ENCODE results near the gene CCDC83.

Gene CCDC83

GRCh38 chr11:85843929-85844328 is 11.3 kb upstream of the CCDC83 start:
- no peak for TF ChIP-seq ZNF571 (tag by site-specific recombination; IDR thresholded peaks at IDR 0.05)
- CTCF ChIA-PET, result interaction anchor here (0.7 kb wide), 1 partner anchor 11 kb away, joined by 3 read pairs; the partner anchor contains the start of gene CCDC83
- Histone ChIP-seq H3K4me3 (ENCODE audit: low read depth, low read length) (no peak overlapping the region), H3K9me3 (ENCODE audit: control insufficient read depth, insufficient read depth, low read depth, low read length) (no peaks in the 10 kb centered on the region), H3K27ac (ENCODE audit: extremely low read depth, low read depth, low read length) (no peak overlapping the region), H3K4me1 (ENCODE audit: control insufficient read depth, insufficient read depth, low read length) (no peaks in the 10 kb centered on the region), H3K36me3 (ENCODE audit: control insufficient read depth in 2 of 2, insufficient read depth in 1 of 2, low read length in 2 of 2) (no peaks in the 10 kb centered on the region)
- POLR2A ChIA-PET, result no interaction called here

GRCh38 chr11:85844439-85845123 is 10.6 kb upstream of the CCDC83 start:
- Histone ChIP-seq H3K27ac (ENCODE audit: extremely low read depth, low read depth, low read length) (no peak overlapping the region), H3K4me1 (ENCODE audit: control insufficient read depth, insufficient read depth, low read length) (no peaks in the 10 kb centered on the region), H3K9me3 (ENCODE audit: control insufficient read depth, insufficient read depth, low read depth, low read length) (no peaks in the 10 kb centered on the region), H3K36me3 (ENCODE audit: control insufficient read depth in 2 of 2, insufficient read depth in 1 of 2, low read length in 2 of 2) (no peaks in the 10 kb centered on the region), H3K4me3 (ENCODE audit: low read depth, low read length) (no peak overlapping the region)
- CTCF ChIA-PET, result interaction anchor here (0.7 kb wide), 2 partner anchors 10 to 263 kb away, joined by 3 to 4 read pairs; partner anchors contain the start of gene CCDC83
- peak; percentile 52 for TF ChIP-seq ZNF629 (tag by site-specific recombination; IDR thresholded peaks at IDR 0.05)
- peak; percentile 65 for TF ChIP-seq ATF2 (tag by site-specific recombination; IDR thresholded peaks at IDR 0.05; ENCODE audit: low read depth)
- no peak for TF ChIP-seq ZNF777 (tag by site-specific recombination; IDR thresholded peaks at IDR 0.05; ENCODE audit: borderline replicate concordance)
- 0 out of 2 replicates have a peak, but pooled peaks have one; percentile 22 for TF ChIP-seq SP7 (tag by site-specific recombination; IDR thresholded peaks at IDR 0.05)
- TF ChIP-seq ZNF677 (tag by site-specific recombination; IDR thresholded peaks at IDR 0.05), result no peak
- TF ChIP-seq, protein P1, sequence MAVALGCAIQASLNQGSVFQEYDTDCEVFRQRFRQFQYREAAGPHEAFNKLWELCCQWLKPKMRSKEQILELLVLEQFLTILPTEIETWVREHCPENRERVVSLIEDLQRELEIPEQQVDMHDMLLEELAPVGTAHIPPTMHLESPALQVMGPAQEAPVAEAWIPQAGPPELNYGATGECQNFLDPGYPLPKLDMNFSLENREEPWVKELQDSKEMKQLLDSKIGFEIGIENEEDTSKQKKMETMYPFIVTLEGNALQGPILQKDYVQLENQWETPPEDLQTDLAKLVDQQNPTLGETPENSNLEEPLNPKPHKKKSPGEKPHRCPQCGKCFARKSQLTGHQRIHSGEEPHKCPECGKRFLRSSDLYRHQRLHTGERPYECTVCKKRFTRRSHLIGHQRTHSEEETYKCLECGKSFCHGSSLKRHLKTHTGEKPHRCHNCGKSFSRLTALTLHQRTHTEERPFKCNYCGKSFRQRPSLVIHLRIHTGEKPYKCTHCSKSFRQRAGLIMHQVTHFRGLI (tag by site-specific recombination; IDR thresholded peaks at IDR 0.05), result no peak
- no peak for TF ChIP-seq YY1 (tag by site-specific recombination; IDR thresholded peaks at IDR 0.05)
- peak; percentile 27; the same call in 1 of the 2 replicates for TF ChIP-seq ZNF366 (tag by site-specific recombination; conservative IDR thresholded peaks at IDR 0.05)
- no peak for TF ChIP-seq ZNF362 (tag by site-specific recombination; IDR thresholded peaks at IDR 0.05)
- no peak for TF ChIP-seq RBAK (tag by site-specific recombination; IDR thresholded peaks at IDR 0.05)
- 0 out of 2 replicates have a peak, but pooled peaks have one; percentile 14 for TF ChIP-seq ZNF335 (tag by site-specific recombination; conservative IDR thresholded peaks at IDR 0.05)
- TF ChIP-seq, protein P2, sequence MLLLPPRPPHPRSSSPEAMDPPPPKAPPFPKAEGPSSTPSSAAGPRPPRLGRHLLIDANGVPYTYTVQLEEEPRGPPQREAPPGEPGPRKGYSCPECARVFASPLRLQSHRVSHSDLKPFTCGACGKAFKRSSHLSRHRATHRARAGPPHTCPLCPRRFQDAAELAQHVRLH (tag by site-specific recombination; IDR thresholded peaks at IDR 0.05), result no peak
- POLR2A ChIA-PET, result no interaction called here

DNA sequence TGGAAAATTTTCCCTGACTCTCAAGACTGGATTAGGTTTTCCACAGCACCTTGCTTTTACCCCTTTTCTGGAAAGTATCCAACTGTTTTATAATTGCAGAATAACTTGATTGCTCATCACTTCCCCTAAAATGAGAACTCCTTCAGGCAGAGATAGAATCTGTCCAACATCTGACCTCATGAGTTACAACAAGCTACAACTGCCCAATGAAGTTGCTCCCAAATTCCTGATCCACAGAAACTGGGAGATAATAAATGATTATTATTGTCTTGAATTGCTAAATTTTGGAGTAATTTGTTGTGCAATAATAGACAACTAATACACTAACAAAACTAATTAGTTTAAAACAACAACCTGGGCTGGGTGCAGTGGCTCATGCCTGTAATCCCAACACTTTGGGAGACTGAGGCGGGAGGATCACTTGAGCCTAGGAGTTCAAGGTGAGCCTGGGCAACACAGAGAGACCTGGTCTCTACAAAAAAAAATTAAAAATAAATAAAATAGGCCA is 10.0 kb upstream of the CCDC83 start:
- H3K4me3 ChIP-seq (ENCODE audit: low read depth, low read length), result no peak overlapping the region
- TF ChIP-seq, protein P3, sequence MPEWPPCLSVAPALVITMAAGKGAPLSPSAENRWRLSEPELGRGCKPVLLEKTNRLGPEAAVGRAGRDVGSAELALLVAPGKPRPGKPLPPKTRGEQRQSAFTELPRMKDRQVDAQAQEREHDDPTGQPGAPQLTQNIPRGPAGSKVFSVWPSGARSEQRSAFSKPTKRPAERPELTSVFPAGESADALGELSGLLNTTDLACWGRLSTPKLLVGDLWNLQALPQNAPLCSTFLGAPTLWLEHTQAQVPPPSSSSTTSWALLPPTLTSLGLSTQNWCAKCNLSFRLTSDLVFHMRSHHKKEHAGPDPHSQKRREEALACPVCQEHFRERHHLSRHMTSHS (tag by site-specific recombination; IDR thresholded peaks at IDR 0.05), result no peak
- H3K9me3 ChIP-seq (ENCODE audit: control insufficient read depth, insufficient read depth, low read depth, low read length), result no peaks in the 10 kb centered on the region
- ChIA-PET CTCF (interaction anchor here (0.6 kb wide), 1 partner anchor 15 kb away, joined by 3 read pairs; no protein-coding TSS in a partner anchor), POLR2A (no interaction called here)
- H3K4me1 ChIP-seq (ENCODE audit: control insufficient read depth, insufficient read depth, low read length), result no peaks in the 10 kb centered on the region
- H3K27ac ChIP-seq (ENCODE audit: extremely low read depth, low read depth, low read length), result no peak overlapping the region
- no peaks in the 10 kb centered on the region for H3K36me3 ChIP-seq (ENCODE audit: control insufficient read depth in 2 of 2, insufficient read depth in 1 of 2, low read length in 2 of 2)

All from HEK293 (cell line).